RWPE1 (cell line): ENCODE data around the gene TTC12.

Experiments used
- CTCF ChIA-PET: fragments of 350-600 bp; sonication (Branson Sonifier 250); formaldehyde crosslinking; extraction: SDS; loops from one replicate; lab custom pipeline; 2021; lab: Yijun Ruan, JAX
- POLR2A ChIA-PET: fragments of 400-600 bp; formaldehyde crosslinking; extraction: SDS; loops from one replicate; lab custom pipeline; 2020; ENCODE audit warnings: antibody characterized with exemption; ENCODE audit not compliant: low non-redundant PET; lab: Yijun Ruan, JAX
- DNase-seq: peaks from one replicate; pipeline ENCODE4 v3.0.0; 2012; ENCODE audit warnings: low spot score
- H3K27ac ChIP-seq: fragments of 450-650 bp; 2 replicates; pipeline ENCODE4 v1.5.1; 2017
- TF ChIP-seq, protein P1 (sequence below): fragments of 450-650 bp; conservative IDR thresholded peaks from 2 replicates; pipeline ENCODE4 v1.5.1; 2017; ENCODE audit warnings: low read depth, mild to moderate bottlenecking

Gene TTC12

GRCh38 chr11:113389272-113389671, 74.9 kb downstream of the TTC12 start:
- POLR2A ChIA-PET = no interaction called here
- no peak for DNase-seq
- CTCF ChIA-PET = interaction anchor here (0.6 to 0.7 kb wide), 2 partner anchors 264 to 466 kb away, joined by 3 to 4 read pairs; no protein-coding TSS in a partner anchor
- TF ChIP-seq, protein P1, sequence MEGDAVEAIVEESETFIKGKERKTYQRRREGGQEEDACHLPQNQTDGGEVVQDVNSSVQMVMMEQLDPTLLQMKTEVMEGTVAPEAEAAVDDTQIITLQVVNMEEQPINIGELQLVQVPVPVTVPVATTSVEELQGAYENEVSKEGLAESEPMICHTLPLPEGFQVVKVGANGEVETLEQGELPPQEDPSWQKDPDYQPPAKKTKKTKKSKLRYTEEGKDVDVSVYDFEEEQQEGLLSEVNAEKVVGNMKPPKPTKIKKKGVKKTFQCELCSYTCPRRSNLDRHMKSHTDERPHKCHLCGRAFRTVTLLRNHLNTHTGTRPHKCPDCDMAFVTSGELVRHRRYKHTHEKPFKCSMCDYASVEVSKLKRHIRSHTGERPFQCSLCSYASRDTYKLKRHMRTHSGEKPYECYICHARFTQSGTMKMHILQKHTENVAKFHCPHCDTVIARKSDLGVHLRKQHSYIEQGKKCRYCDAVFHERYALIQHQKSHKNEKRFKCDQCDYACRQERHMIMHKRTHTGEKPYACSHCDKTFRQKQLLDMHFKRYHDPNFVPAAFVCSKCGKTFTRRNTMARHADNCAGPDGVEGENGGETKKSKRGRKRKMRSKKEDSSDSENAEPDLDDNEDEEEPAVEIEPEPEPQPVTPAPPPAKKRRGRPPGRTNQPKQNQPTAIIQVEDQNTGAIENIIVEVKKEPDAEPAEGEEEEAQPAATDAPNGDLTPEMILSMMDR = no peak
- no peak overlapping the region for H3K27ac ChIP-seq

DNA sequence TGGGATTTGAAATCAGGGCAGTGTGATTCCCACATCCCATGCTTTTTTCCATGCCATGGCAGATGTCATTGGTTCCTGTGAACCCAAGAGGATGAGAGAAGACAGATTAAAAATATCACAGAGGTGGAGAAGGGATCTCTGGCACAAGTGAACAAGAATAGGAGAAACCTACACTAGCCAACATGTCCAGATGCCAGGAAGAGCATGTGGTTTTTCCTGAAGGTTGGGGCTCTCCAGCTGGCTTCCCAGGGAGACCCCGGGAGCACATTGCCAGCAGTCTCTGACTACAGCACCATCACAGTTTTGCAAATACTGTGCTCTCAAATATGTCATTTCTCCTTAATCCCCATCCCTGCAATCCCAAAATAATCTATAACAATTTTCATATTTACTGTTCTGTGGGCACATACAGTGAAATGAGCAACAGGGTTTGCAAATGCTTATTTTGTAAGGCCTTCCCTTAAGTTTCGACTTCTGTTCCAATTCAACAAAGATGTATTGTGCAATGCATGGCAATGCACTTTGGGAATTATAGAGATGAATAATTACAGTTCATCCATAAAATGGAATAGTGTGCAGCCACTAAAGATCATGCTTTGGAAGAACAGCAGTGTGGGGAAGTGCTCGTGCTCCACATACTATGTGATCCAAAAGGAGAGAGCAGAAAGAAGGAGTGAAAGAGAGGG, 78.0 kb downstream of the TTC12 start:
- no peak overlapping the region for H3K27ac ChIP-seq
- ChIA-PET POLR2A (no interaction called here), CTCF (no interaction called here)
- TF ChIP-seq, protein P1 = no peak
- DNase-seq = no peak

GRCh38 chr11:113393501-113393985, 79.2 kb downstream of the TTC12 start:
- POLR2A ChIA-PET = no interaction called here
- TF ChIP-seq, protein P1 = no peak
- H3K27ac ChIP-seq = no peak overlapping the region
- CTCF ChIA-PET = interaction anchor here (0.6 kb wide), 1 partner anchor 429 kb away, joined by 3 read pairs; no protein-coding TSS in a partner anchor
- no peak for DNase-seq

- TF ChIP-seq, protein P1 = no peak
- no peak overlapping the region for H3K27ac ChIP-seq
- ChIA-PET CTCF (no interaction called here), POLR2A (no interaction called here)
- no peak for DNase-seq
Observed at GRCh38 chr11:113394919-113395318, 80.5 kb downstream of the TTC12 start.

DNA sequence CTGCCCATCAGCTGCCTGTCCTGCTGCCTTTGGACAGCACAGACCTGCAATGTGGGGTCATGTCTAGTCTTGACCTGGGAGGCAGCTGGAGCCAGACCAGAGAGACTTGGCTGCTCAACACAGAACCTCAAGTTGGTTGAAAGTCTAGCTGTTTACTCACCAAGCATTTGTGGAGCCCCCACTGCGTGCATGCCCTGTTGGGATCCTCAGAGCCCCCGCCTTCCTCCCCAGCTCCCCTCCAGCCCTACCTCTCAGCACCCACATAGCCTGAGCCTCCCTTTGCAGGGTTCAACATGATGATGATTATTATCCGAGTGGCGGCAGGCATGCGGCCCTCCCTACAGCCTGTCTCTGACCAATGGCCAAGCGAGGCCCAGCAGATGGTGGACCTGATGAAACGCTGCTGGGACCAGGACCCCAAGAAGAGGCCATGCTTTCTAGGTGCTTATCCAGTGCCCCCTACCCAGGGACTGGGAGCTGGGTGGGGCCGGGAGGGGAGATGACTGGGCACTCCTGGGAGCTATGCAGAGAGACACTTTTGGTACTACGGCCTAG, 81.5 kb downstream of the TTC12 start:
- POLR2A ChIA-PET = no interaction called here
- CTCF ChIA-PET = no interaction called here
- TF ChIP-seq, protein P1 = no peak

DNA sequence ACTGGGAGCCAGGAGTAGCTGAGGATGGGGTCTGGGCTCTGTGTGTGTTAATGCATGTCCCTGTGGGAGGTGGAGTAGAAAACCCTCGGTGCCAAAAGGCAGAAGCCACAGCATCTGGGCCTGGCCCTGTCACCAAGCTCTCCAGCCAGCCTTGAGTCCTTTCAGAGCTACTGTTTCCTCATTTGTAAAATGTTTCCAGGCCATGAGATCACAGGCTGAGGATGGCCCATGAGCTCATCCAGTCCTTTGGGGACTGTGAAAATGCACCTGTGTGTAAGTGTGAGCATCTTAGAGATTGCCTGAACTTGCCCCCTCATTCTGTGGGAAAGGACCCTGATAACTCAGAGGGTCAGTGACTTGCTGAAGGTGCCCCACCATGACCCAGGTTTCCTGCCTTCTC, 82.3 kb downstream of the TTC12 start:
- ChIA-PET POLR2A (no interaction called here), CTCF (no interaction called here)
- no peak for DNase-seq
- TF ChIP-seq, protein P1 = no peak
- no peak overlapping the region for H3K27ac ChIP-seq

More for the DNA sequence above, 81.5 kb downstream of the TTC12 start:
- no peak overlapping the region for H3K27ac ChIP-seq
- DNase-seq = no peak
